ENCODE measurements around the gene ZMAT5.

DNA sequence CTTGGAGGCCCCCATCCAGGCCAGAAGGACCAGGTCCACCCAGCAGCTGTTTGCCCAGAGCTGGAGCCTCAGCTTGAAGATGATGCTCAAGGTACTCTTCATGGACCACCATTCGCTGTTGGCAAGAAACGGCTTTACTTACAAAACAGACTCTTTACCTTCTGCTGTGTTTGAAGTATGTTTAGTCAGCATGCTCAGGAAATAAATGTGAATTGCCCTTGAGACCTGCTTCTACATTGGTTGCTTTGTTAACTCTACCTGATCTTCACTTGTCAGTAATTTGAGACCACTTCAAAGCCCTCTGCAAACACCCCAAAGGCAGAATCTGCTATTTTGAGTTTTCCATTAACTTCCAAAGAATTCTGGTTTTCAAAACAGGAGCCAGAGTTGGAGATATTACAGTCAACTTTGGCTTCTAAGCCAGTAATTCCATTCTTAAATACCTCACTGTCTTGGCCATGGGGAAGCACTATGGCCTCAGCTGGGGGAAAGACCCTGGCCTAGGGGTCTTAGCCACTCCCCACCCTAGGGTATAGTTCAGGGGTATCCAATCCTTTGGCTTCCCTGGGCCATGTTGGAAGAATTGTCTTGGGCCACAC, 3.0 kb upstream of the ZMAT5 start:
- TF ChIP-seq TRIM25 (IDR thresholded peaks at IDR 0.05; ENCODE audit: borderline replicate concordance) (no peak), HDAC6 (IDR thresholded peaks at IDR 0.05; ENCODE audit: low read depth, low read length) (no peak), CTCF (IDR thresholded peaks at IDR 0.05 in 2 of 3, conservative IDR thresholded peaks at IDR 0.05 in 1 of 3; ENCODE audit: insufficient read depth in 2 of 3, low read depth in 1 of 3, low read length in 3 of 3) (no peak), CHD4 (IDR thresholded peaks at IDR 0.05; ENCODE audit: insufficient read depth, insufficient replicate concordance, low read depth, low read length, poor library complexity, severe bottlenecking) (no peak), PCBP1 (IDR thresholded peaks at IDR 0.05; ENCODE audit: low read depth, low read length, poor library complexity, severe bottlenecking) (no peak), CBX3 (IDR thresholded peaks at IDR 0.05; ENCODE audit: borderline replicate concordance in 1 of 2, low read length in 2 of 2) (no peak), POLR2AphosphoS5 (IDR thresholded peaks at IDR 0.05; ENCODE audit: control insufficient read depth, insufficient read depth, low read depth, low read length) (no peak)
- TF ChIP-seq, protein P1, sequence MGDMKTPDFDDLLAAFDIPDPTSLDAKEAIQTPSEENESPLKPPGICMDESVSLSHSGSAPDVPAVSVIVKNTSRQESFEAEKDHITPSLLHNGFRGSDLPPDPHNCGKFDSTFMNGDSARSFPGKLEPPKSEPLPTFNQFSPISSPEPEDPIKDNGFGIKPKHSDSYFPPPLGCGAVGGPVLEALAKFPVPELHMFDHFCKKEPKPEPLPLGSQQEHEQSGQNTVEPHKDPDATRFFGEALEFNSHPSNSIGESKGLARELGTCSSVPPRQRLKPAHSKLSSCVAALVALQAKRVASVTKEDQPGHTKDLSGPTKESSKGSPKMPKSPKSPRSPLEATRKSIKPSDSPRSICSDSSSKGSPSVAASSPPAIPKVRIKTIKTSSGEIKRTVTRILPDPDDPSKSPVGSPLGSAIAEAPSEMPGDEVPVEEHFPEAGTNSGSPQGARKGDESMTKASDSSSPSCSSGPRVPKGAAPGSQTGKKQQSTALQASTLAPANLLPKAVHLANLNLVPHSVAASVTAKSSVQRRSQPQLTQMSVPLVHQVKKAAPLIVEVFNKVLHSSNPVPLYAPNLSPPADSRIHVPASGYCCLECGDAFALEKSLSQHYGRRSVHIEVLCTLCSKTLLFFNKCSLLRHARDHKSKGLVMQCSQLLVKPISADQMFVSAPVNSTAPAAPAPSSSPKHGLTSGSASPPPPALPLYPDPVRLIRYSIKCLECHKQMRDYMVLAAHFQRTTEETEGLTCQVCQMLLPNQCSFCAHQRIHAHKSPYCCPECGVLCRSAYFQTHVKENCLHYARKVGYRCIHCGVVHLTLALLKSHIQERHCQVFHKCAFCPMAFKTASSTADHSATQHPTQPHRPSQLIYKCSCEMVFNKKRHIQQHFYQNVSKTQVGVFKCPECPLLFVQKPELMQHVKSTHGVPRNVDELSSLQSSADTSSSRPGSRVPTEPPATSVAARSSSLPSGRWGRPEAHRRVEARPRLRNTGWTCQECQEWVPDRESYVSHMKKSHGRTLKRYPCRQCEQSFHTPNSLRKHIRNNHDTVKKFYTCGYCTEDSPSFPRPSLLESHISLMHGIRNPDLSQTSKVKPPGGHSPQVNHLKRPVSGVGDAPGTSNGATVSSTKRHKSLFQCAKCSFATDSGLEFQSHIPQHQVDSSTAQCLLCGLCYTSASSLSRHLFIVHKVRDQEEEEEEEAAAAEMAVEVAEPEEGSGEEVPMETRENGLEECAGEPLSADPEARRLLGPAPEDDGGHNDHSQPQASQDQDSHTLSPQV (IDR thresholded peaks at IDR 0.05) = no peak
